Mammary epithelial cell (primary cell): Measurements from ENCODE around the gene FAM76B.

Experiments used
- EZH2 ChIP-seq: IDR thresholded peaks from 2 replicates; pipeline ENCODE4 v1.6.1; 2012; ENCODE audit warnings: low read length, inconsistent platforms, borderline replicate concordance
- TF ChIP-seq, protein P1 (sequence below), 2 donors: IDR thresholded peaks in 1 of 2; conservative IDR thresholded peaks in 1 of 2; 2 replicates each; pipeline ENCODE4 v1.5.1; 2011 to 2012; ENCODE audit warnings: inconsistent platforms in 2 of 2, low read length in 2 of 2, mild to moderate bottlenecking in 2 of 2, control low read depth in 1 of 2, low read depth in 1 of 2; ENCODE audit not compliant: insufficient read depth in 1 of 2; ENCODE audit errors: extremely low read depth in 1 of 2

GRCh38 chr11:95734009-95734572, 55.5 kb downstream of the FAM76B start:
- TF ChIP-seq EZH2: no peak
- TF ChIP-seq, protein P1, sequence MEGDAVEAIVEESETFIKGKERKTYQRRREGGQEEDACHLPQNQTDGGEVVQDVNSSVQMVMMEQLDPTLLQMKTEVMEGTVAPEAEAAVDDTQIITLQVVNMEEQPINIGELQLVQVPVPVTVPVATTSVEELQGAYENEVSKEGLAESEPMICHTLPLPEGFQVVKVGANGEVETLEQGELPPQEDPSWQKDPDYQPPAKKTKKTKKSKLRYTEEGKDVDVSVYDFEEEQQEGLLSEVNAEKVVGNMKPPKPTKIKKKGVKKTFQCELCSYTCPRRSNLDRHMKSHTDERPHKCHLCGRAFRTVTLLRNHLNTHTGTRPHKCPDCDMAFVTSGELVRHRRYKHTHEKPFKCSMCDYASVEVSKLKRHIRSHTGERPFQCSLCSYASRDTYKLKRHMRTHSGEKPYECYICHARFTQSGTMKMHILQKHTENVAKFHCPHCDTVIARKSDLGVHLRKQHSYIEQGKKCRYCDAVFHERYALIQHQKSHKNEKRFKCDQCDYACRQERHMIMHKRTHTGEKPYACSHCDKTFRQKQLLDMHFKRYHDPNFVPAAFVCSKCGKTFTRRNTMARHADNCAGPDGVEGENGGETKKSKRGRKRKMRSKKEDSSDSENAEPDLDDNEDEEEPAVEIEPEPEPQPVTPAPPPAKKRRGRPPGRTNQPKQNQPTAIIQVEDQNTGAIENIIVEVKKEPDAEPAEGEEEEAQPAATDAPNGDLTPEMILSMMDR (conservative IDR thresholded peaks at IDR 0.05 in 1 of 2, IDR thresholded peaks at IDR 0.05 in 1 of 2; ENCODE audit: extremely low read depth in 1 of 2, insufficient read depth in 1 of 2, low read depth in 1 of 2, low read length in 2 of 2): no peak
